NCI-H2107 (cell line): ENCODE results near the gene ABCG4.

Experiments used
- DNase-seq: peaks from one replicate; lab custom pipeline; 2025; lab: John Stamatoyannopoulos, UW

ABCG4 gene

DNA sequence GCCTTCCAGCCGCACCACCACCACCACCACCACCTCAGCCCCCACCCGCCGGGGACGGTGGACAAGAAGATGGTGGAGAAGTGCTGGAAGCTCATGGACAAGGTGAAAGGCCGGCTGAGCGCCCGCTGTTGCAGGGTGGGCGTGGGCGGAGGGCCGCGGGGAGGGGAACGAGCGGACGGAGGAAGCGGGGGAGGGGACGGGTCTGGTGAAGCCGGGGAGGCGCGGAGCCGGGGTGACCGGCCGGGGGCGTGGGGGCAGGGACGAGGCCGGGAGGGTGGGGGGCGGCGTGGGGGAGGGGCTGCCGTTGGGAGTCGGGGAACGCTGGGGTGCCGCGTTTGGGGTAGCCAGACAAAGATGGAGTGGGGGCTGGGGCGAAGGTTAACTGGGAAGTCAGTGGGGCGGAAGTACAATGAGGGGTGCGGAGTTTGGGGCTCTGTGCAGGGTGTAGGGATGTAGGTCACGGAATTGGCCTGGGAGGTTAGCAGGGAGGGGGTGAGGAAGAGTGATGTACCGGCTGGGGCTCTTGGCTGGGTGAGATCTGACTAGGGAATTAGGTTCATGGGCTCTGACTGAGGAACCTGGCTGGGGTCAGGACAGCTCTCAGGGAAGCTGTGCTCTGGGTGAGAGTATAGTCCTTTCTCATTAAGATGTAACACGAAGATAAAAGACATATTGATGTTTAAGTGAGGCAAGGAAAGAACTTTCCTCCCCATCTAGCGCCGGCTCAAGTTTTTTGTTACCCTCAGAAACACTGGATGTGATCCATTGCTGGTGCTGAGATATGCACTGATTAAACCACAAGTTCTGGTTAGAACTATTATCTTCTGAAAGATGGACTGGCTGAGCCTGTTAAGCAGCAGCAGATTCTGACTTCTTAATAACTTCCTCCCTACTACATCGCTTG is 57.9 kb downstream of the ABCG4 start:
- DNase-seq = no peak

DNA sequence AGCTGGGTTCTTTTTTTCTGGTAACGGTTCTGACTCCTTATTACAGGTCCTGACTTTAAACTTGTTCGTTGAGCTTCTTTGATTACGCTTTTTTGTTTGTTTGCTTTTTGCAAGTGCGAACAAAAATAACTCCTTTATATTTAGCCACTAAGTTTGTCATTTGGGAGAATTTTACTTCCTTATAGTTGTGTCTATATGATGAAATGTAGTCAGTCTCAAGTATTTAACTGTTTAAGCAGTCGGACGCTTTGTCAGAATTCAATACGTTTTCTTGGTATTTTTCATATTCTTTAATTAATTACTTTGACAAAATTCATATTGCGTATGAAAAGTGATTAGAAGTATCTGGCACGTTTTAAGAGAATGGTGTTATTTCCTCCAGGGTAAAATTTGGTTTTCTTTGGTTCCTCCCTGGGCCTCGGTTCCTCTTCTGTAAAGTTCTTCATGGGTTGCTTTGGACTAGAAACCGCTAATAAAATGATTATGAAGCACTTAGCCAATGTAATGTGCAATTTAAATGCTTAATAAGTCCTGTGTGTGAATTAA is 58.6 kb downstream of the ABCG4 start:
- DNase-seq = no peak

DNA sequence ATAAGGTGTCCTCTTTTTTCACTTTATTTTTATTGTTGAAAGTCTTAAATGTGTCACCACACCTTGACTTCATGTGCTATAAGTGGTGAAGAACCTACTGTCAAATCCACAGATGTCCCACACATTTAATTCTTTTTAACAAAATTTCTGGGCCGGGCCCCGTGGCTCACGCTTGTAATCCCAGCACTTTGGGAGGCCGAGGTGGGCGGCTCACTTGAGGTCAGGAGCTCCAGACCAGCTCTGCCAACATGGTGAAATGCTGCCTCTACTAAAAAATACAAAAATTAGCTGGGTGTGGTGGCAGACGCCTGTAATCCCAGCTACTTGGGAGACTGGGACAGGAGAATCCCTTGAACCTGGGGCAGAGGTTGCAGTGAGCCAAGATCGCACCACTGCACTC is 60.3 kb downstream of the ABCG4 start:
- DNase-seq = no peak

DNA sequence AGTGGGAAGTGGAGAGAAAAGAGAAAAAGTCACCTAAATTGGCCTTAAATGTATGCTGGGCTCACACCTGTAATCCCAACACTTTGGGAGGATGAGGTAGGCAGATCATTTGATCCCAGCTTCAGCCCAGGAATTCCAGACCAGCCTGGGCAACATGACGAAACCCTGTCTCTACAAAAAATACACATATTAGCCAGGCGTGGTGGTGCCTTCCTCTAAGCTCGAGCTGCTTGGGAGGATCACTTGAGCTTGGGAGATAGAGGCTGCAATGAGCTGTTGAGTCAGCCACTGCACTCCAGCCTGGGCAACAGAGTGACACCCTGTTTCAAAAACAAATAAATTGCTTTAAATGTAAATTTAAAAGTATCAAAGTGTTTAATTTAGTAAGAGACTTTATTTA is 61.2 kb downstream of the ABCG4 start:
- DNase-seq = no peak
